Parathyroid adenoma (tissue), 2 donors: ENCODE measurements around the gene CDC42BPG.

ENCODE experiments used
- H2AFZ ChIP-seq: fragments of 300-600 bp; sonication (generic); one replicate; pipeline ENCODE4 v1.7.0; 2017; ENCODE audit warnings: antibody characterized with exemption, mild to moderate bottlenecking
- H3K27ac ChIP-seq: fragments of 300-600 bp; sonication (generic); one replicate; pipeline ENCODE4 v1.7.0; 2017
- H3K27me3 ChIP-seq: fragments of 300-600 bp; sonication (generic); one replicate; pipeline ENCODE4 v1.7.0; 2017; ENCODE audit warnings: low read length; ENCODE audit not compliant: control insufficient read depth, insufficient read depth
- H3K36me3 ChIP-seq: fragments of 300-600 bp; sonication (generic); one replicate; pipeline ENCODE4 v1.7.0; 2017; ENCODE audit warnings: low read length; ENCODE audit not compliant: control insufficient read depth, insufficient read depth
- H3K4me1 ChIP-seq: fragments of 300-600 bp; sonication (generic); one replicate; pipeline ENCODE4 v1.7.0; 2017; ENCODE audit warnings: control low read depth
- H3K4me2 ChIP-seq: fragments of 300-600 bp; sonication (generic); one replicate; pipeline ENCODE4 v1.7.0; 2017; ENCODE audit warnings: low read length
- H3K4me3 ChIP-seq: fragments of 300-600 bp; sonication (generic); one replicate; pipeline ENCODE4 v1.7.0; 2017; ENCODE audit warnings: low read depth, low read length
- H3K79me2 ChIP-seq: fragments of 300-600 bp; sonication (generic); one replicate; pipeline ENCODE4 v1.7.0; 2017; ENCODE audit warnings: control low read depth
- H3K9ac ChIP-seq: fragments of 300-600 bp; sonication (generic); one replicate; pipeline ENCODE4 v1.7.0; 2017; ENCODE audit warnings: mild to moderate bottlenecking
- H3K9me3 ChIP-seq: fragments of 300-600 bp; sonication (generic); one replicate; pipeline ENCODE4 v1.7.0; 2017; ENCODE audit warnings: low read length; ENCODE audit not compliant: control insufficient read depth
- CTCF ChIP-seq: fragments of 300-600 bp; sonication (generic); IDR thresholded peaks from one replicate; pipeline ENCODE4 v1.7.0; 2017; ENCODE audit warnings: antibody characterized with exemption, mild to moderate bottlenecking
- donor health status: primary hyperparathyroidism.

Gene CDC42BPG

GRCh38 chr11:64883575-64883974 is 39.1 kb upstream of the CDC42BPG start:
- Histone ChIP-seq H3K4me2 (no peak overlapping the region), H3K27ac (no peak overlapping the region), H3K4me1 (no peaks in the 10 kb centered on the region)

GRCh38 chr11:64882243-64882642 is 37.8 kb upstream of the CDC42BPG start:
- Histone ChIP-seq H3K27me3 (no peaks in the 10 kb centered on the region), H3K79me2 (no peaks in the 10 kb centered on the region), H3K9me3 (no peaks in the 10 kb centered on the region), H3K27ac (no peak overlapping the region), H3K9ac (no peak overlapping the region), H3K4me2 (no peak overlapping the region), H2AFZ (no peak overlapping the region), H3K4me3 (no peak overlapping the region), H3K4me1 (no peaks in the 10 kb centered on the region), H3K36me3 (no peaks in the 10 kb centered on the region)
- no peak for TF ChIP-seq CTCF

More at GRCh38 chr11:64883575-64883974, 39.1 kb upstream of the CDC42BPG start:
- Histone ChIP-seq H2AFZ (no peak overlapping the region), H3K9ac (no peak overlapping the region), H3K79me2 (no peaks in the 10 kb centered on the region), H3K9me3 (no peaks in the 10 kb centered on the region), H3K4me3 (no peak overlapping the region), H3K36me3 (no peaks in the 10 kb centered on the region), H3K27me3 (no peaks in the 10 kb centered on the region)
- no peak for TF ChIP-seq CTCF

GRCh38 chr11:64881476-64881875 is 37.0 kb upstream of the CDC42BPG start:
- H2AFZ ChIP-seq, result no peak overlapping the region
- no peak overlapping the region for H3K9ac ChIP-seq
- no peak overlapping the region for H3K4me3 ChIP-seq
- H3K27ac ChIP-seq, result no peak overlapping the region
- H3K27me3 ChIP-seq, result no peaks in the 10 kb centered on the region
- H3K9me3 ChIP-seq, result no peaks in the 10 kb centered on the region
- TF ChIP-seq CTCF, result no peak
- H3K4me1 ChIP-seq, result peaks cover 3% of the 10 kb centered on the region
- H3K79me2 ChIP-seq, result no peaks in the 10 kb centered on the region
- H3K36me3 ChIP-seq, result no peaks in the 10 kb centered on the region
- H3K4me2 ChIP-seq, result no peak overlapping the region

GRCh38 chr11:64880240-64881001 is 36.0 kb upstream of the CDC42BPG start:
- Histone ChIP-seq H3K79me2 (no peaks in the 10 kb centered on the region), H2AFZ (no peak overlapping the region), H3K4me3 (no peak overlapping the region), H3K36me3 (no peaks in the 10 kb centered on the region), H3K27ac (peak overlapping the region; percentile 36), H3K4me1 (peaks cover 6% of the 10 kb centered on the region), H3K27me3 (no peaks in the 10 kb centered on the region), H3K9me3 (no peaks in the 10 kb centered on the region), H3K4me2 (no peak overlapping the region), H3K9ac (no peak overlapping the region)
- TF ChIP-seq CTCF, result no peak
